Neural crest cell (in vitro differentiated cells): ENCODE data around the gene TCP11. TPM values are rescaled to one million over a fixed set of nuclear protein-coding genes. Genes with fewer than 3 reads are reported as not detected.
A peak's percentile ranks its signal among the peaks of the same experiment; 100 is the strongest.

Source experiments
- DNase-seq: peaks from one replicate; pipeline ENCODE4 v3.0.0; 2021; ENCODE audit warnings: low read depth, mixed read lengths, low spot score
- H3K27ac Mint-ChIP-seq: one replicate; pipeline ENCODE4 v1.8.0; 2021; ENCODE audit warnings: mild to moderate bottlenecking, mixed read lengths; ENCODE audit not compliant: unreplicated experiment
- H3K27me3 Mint-ChIP-seq: 2 replicates; pipeline ENCODE4 v1.8.0; 2021; ENCODE audit warnings: low read depth, mild to moderate bottlenecking, mixed read lengths
- H3K36me3 Mint-ChIP-seq: 2 replicates; pipeline ENCODE4 v1.8.0; 2021; ENCODE audit warnings: low read depth, mild to moderate bottlenecking, mixed read lengths
- H3K4me1 Mint-ChIP-seq: 2 replicates; pipeline ENCODE4 v1.8.0; 2021; ENCODE audit warnings: mixed read lengths
- H3K4me3 Mint-ChIP-seq: one replicate; pipeline ENCODE4 v1.8.0; 2021; ENCODE audit warnings: mild to moderate bottlenecking, mixed read lengths
- H3K9me3 Mint-ChIP-seq: 2 replicates; pipeline ENCODE4 v1.8.0; 2021; ENCODE audit warnings: mixed read lengths
- total RNA-seq: library from RNA; stranded (reverse); gene quantifications from 2 replicates; pipeline ENCODE4 v1.2.1, GENCODE V29; 2021
- TF ChIP-seq, protein P1 (sequence below): fragments of 200-600 bp; sonication (generic); conservative IDR thresholded peaks from 2 replicates; pipeline ENCODE4 v1.5.0; 2021; ENCODE audit warnings: antibody characterized with exemption, mild to moderate bottlenecking

TCP11 gene
- total RNA-seq, 1 donor from 2014 or later, result not detected

DNA sequence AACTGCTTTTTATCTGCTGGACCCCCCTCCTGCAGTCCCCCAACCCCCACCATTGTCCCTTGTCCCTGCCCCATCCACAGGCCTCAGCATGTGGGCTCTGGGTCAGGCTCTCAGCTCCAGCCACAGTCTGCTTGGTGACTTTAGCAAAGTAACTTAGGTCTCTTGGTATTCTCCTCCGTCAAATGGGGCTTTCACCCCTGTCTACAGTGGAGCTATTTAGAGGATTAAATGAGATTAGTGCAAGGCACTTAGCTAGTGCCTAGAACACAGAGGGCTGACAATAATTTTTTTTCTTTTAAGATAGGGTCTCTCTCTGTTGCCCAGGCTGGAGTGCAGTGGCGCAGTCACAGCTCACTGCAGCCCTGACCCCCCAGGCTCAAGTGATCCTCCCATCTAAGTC lies 71.9 kb downstream of the TCP11 start:
- Mint-ChIP-seq H3K27me3 (no peaks in the 10 kb centered on the region), H3K27ac (no peak overlapping the region), H3K4me1 (peaks cover 9% of the 10 kb centered on the region), H3K9me3 (no peaks in the 10 kb centered on the region), H3K4me3 (no peak overlapping the region), H3K36me3 (peaks cover 3% of the 10 kb centered on the region)
- DNase-seq, result no peak
- TF ChIP-seq, protein P1, sequence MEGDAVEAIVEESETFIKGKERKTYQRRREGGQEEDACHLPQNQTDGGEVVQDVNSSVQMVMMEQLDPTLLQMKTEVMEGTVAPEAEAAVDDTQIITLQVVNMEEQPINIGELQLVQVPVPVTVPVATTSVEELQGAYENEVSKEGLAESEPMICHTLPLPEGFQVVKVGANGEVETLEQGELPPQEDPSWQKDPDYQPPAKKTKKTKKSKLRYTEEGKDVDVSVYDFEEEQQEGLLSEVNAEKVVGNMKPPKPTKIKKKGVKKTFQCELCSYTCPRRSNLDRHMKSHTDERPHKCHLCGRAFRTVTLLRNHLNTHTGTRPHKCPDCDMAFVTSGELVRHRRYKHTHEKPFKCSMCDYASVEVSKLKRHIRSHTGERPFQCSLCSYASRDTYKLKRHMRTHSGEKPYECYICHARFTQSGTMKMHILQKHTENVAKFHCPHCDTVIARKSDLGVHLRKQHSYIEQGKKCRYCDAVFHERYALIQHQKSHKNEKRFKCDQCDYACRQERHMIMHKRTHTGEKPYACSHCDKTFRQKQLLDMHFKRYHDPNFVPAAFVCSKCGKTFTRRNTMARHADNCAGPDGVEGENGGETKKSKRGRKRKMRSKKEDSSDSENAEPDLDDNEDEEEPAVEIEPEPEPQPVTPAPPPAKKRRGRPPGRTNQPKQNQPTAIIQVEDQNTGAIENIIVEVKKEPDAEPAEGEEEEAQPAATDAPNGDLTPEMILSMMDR, result no peak

DNA sequence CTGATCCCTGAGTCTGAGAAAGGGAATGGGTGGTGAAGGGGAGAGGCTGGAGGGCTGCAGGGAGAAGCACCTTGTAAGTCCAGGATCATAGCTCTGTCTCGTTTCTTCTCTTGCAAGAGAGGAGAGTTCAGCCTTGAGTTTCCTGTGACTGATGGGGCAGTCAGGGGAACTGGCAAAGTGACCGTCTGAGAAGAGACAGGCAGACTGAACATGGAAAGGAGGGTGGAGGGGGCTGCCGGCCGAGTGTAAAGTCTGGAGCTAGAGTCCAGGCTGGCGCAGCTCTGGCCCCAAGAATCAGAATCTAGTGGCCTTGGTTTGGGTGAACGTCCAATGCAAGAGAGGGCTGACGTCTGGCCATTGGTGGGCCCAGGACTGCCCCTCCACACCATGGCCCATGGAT lies 72.5 kb downstream of the TCP11 start:
- Mint-ChIP-seq H3K27ac (peak overlapping the region; percentile 87), H3K4me3 (no peak overlapping the region), H3K9me3 (no peaks in the 10 kb centered on the region), H3K27me3 (no peaks in the 10 kb centered on the region), H3K36me3 (no peaks in the 10 kb centered on the region), H3K4me1 (peaks cover 9% of the 10 kb centered on the region)
- no peak for DNase-seq
- TF ChIP-seq, protein P1, result no peak

DNA sequence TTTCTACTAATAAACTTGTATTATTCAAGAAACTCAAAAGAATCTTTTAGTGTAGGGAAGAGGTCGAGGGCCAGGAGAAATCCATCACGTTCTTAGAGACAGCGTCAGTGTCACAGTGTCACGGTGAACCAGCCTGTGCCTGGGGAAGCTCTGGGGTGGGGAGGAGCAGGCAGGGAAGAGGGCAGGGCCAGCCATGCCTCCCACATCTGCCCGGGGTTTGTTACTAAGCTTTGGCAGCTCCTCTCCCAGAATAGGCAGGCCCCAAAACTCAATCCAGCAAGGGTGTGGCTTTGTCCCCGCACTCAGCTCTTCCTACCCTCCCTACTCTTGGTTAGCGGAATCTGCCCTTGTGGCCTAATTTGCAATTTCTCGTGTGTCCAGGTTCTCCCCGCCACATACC lies 72.9 kb downstream of the TCP11 start:
- no peak for DNase-seq
- Mint-ChIP-seq H3K9me3 (no peaks in the 10 kb centered on the region), H3K36me3 (no peaks in the 10 kb centered on the region), H3K4me1 (peaks cover 9% of the 10 kb centered on the region), H3K27me3 (no peaks in the 10 kb centered on the region), H3K4me3 (no peak overlapping the region), H3K27ac (peak overlapping the region; percentile 81)
- TF ChIP-seq, protein P1, result no peak

Other genes starting within 250 kb of the TCP11 start
- gene SCUBE3, start 72.6 kb upstream of the TCP11 start, total RNA-seq, result 22.2 and 22.5 TPM in 2 replicates
- 45.0 and 47.6 TPM in 2 replicates for gene ZNF76, start 118.4 kb upstream of the TCP11 start, total RNA-seq
- 1.8 and 1.9 TPM in 2 replicates for gene DEF6, start 156.5 kb upstream of the TCP11 start, total RNA-seq
- gene PPARD, start 201.2 kb upstream of the TCP11 start, total RNA-seq, result 25.6 and 26.3 TPM in 2 replicates